Natural killer cell (primary cell): ENCODE measurements around the gene SLC9A5. TPM values are rescaled to one million over a fixed set of nuclear protein-coding genes. Genes with fewer than 3 reads are reported as not detected.
A peak's percentile ranks its signal among the peaks of the same experiment; 100 is the strongest.

Experiments used
- ATAC-seq, 3 donors: fragments of 150-1000 bp in 2 of 3; fragments of 200-7000 bp in 1 of 3; cut with Tn5 transposase; 1 replicate in 1 of 3; 2 replicates in 2 of 3; pipeline ENCODE4 v1.10.0; 2021; ENCODE audit warnings: mild to moderate bottlenecking in 2 of 3, moderate library complexity in 2 of 3
- DNase-seq, 2 donors: peaks; one replicate each; pipeline versions ENCODE4 v3.0.0 to v3.0.0-alpha.2; 2013 to 2021; ENCODE audit warnings: mixed read lengths in 1 of 2
- H3K27ac ChIP-seq: one replicate; pipeline ENCODE4 v1.5.1; 2013; ENCODE audit warnings: mild to moderate bottlenecking, low read length
- H3K27me3 ChIP-seq: one replicate; pipeline ENCODE4 v1.6.1; 2013; ENCODE audit warnings: low read length; ENCODE audit not compliant: control insufficient read depth, insufficient read depth
- H3K36me3 ChIP-seq: one replicate; pipeline ENCODE4 v1.6.1; 2013; ENCODE audit warnings: low read length; ENCODE audit not compliant: control insufficient read depth, insufficient read depth
- H3K4me1 ChIP-seq: one replicate; pipeline ENCODE4 v1.6.1; 2013; ENCODE audit warnings: low read length; ENCODE audit not compliant: control insufficient read depth, insufficient read depth
- H3K4me3 ChIP-seq: one replicate; pipeline ENCODE4 v1.5.1; 2013; ENCODE audit warnings: low read length
- H3K9me3 ChIP-seq: one replicate; pipeline ENCODE4 v1.6.1; 2013; ENCODE audit warnings: low read length; ENCODE audit not compliant: control insufficient read depth, insufficient read depth
- H3K27ac Mint-ChIP-seq, 2 donors: one replicate each; pipeline ENCODE4 v1.8.0; 2022; ENCODE audit warnings: mild to moderate bottlenecking in 2 of 2, mixed read lengths in 2 of 2, moderate library complexity in 1 of 2
- H3K27me3 Mint-ChIP-seq, 2 donors: one replicate each; pipeline ENCODE4 v1.8.0; 2022; ENCODE audit warnings: low read depth in 2 of 2, mixed read lengths in 2 of 2
- H3K36me3 Mint-ChIP-seq: one replicate; pipeline ENCODE4 v1.8.0; 2022; ENCODE audit warnings: mixed read lengths
- H3K4me1 Mint-ChIP-seq, 2 donors: one replicate each; pipeline ENCODE4 v1.8.0; 2022; ENCODE audit warnings: mixed read lengths in 2 of 2
- H3K4me3 Mint-ChIP-seq: one replicate; pipeline ENCODE4 v1.8.0; 2022; ENCODE audit warnings: mild to moderate bottlenecking, moderate library complexity, mixed read lengths
- H3K9me3 Mint-ChIP-seq, 2 donors: one replicate each; pipeline ENCODE4 v1.8.0; 2022; ENCODE audit warnings: mixed read lengths in 2 of 2
- WGBS: methylation state at CpG from one replicate; pipeline ENCODE4 v1.1.7; 2013; ENCODE audit warnings: missing lambda C conversion rate; ENCODE audit not compliant: insufficient coverage; 5-methylcytosine and 5-hydroxymethylcytosine counted together
- intact Hi-C: fragments of 100-400 bp; cut with micrococcal nuclease; formaldehyde crosslinking; loops from one replicate; pipeline ENCODE4 v1.14.2; 2022
- total RNA-seq, 4 donors: library from RNA; stranded (reverse); fragments of 120-200 nt in 1 of 4; gene quantifications; one replicate each; pipeline versions ENCODE4 v1.2.3 to v1.2.4, GENCODE V29; 2013 to 2022
- TF ChIP-seq, protein P1 (sequence below): fragments of 200-600 bp; IDR thresholded peaks from one replicate; pipeline ENCODE4 v1.8.0; 2022; ENCODE audit warnings: antibody characterized with exemption

SLC9A5 gene
- total RNA-seq, 3 donors from 2014 or later (not counting 1 experiment from before 2014, with no cell fraction given) = 1.2 to 2.6 (median 1.6) TPM

DNA sequence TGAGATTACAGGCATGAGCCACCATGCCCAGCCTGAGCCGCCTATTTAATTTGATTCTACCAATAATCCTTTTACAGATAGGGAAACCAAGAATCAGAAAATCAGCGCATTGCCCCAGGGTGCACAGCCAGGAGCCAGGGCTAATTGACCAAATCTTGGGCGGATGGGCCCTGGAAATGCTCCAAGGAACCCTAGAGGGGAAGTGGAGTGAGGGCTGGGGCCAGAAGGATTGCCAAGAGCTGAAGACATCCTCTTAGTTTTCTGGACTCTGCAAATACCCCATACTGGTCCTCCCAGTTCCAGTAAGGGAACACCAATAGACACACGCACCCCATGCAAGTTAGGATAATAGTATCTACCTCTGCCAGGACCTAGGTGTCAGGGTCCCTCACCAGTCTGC, 5.3 kb upstream of the SLC9A5 start:
- TF ChIP-seq, protein P1, sequence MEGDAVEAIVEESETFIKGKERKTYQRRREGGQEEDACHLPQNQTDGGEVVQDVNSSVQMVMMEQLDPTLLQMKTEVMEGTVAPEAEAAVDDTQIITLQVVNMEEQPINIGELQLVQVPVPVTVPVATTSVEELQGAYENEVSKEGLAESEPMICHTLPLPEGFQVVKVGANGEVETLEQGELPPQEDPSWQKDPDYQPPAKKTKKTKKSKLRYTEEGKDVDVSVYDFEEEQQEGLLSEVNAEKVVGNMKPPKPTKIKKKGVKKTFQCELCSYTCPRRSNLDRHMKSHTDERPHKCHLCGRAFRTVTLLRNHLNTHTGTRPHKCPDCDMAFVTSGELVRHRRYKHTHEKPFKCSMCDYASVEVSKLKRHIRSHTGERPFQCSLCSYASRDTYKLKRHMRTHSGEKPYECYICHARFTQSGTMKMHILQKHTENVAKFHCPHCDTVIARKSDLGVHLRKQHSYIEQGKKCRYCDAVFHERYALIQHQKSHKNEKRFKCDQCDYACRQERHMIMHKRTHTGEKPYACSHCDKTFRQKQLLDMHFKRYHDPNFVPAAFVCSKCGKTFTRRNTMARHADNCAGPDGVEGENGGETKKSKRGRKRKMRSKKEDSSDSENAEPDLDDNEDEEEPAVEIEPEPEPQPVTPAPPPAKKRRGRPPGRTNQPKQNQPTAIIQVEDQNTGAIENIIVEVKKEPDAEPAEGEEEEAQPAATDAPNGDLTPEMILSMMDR = no peak
- no peak overlapping the region for H3K4me3 Mint-ChIP-seq

DNA sequence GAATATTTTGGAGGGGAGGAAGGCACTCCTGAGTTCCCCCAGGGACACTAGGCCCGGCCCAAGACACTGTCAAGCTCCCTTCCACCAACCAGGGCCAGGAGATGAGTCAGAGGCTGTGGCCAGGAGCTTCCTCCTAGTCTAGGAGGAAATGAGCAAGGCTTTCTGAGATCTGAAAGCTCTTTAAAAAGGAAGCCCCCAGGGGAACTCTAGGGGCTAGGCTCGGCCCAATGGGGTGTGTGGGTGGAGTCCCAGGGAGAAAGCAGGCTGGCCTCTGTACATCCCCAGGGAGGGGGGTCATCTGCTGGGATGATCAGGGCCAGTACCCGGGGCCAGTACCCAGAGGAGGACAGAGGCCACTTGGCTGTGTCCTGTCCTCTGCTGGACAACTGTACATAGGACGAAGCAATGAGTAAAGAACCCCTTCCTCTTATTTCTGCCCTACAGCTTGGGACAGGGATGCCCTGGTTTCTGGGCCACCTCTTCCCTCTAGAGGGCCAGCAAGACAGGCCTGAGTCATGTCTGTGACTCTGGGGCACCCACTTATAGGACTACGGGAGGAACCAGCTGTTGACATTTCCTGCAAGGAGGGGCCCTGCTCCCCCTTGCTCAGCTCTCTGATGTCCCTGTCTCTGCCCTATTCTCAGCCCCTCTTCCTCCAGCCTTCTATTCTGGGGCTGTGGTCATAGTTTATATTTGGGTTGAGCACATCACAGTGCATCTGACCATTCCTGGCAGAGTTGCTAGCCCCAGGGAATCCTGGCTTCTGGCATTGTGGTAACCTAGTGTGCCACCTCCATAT, 4.2 kb upstream of the SLC9A5 start:
- TF ChIP-seq, protein P1 = no peak
- H3K4me1 ChIP-seq = peaks cover 57% of the 10 kb centered on the region
- H3K36me3 Mint-ChIP-seq = no peaks in the 10 kb centered on the region
- peak; percentile 66 to 89 for DNase-seq
- intact Hi-C loops = no loop called here
- no peaks in the 10 kb centered on the region for H3K9me3 ChIP-seq
- 9% methylated on average over 4 of the region's 5 CpGs for WGBS
- peaks cover 37 to 66% of the 10 kb centered on the region in 2 donors for H3K4me1 Mint-ChIP-seq
- no peaks in the 10 kb centered on the region for H3K9me3 Mint-ChIP-seq
- H3K4me3 ChIP-seq = no peak overlapping the region
- H3K27ac ChIP-seq = peak overlapping the region; percentile 79
- H3K27ac Mint-ChIP-seq = peak overlapping the region; percentile 94 to 98
- peaks cover 6% of the 10 kb centered on the region for H3K27me3 ChIP-seq
- peaks cover 3 to 14% of the 10 kb centered on the region in 2 donors for H3K27me3 Mint-ChIP-seq
- H3K4me3 Mint-ChIP-seq = peak overlapping the region; percentile 96
- peak; percentile 59 to 80 (median 65) for ATAC-seq
- peaks cover 2% of the 10 kb centered on the region for H3K36me3 ChIP-seq

More for the DNA sequence above, 5.3 kb upstream of the SLC9A5 start:
- ATAC-seq = no peak
- Mint-ChIP-seq H3K27ac (peak overlapping the region; percentile 94 to 98), H3K27me3 (peaks cover 0 to 9% of the 10 kb centered on the region in 2 donors), H3K4me1 (peaks cover 39 to 64% of the 10 kb centered on the region in 2 donors), H3K9me3 (no peaks in the 10 kb centered on the region), H3K36me3 (no peaks in the 10 kb centered on the region)
- Histone ChIP-seq H3K27me3 (no peaks in the 10 kb centered on the region), H3K4me3 (no peak overlapping the region), H3K27ac (peak overlapping the region; percentile 79), H3K4me1 (peaks cover 48% of the 10 kb centered on the region), H3K9me3 (no peaks in the 10 kb centered on the region), H3K36me3 (peaks cover 11% of the 10 kb centered on the region)
- intact Hi-C loops = no loop called here
- DNase-seq = no peak
- WGBS = 96% methylated on average over 4 of the region's 4 CpGs

DNA sequence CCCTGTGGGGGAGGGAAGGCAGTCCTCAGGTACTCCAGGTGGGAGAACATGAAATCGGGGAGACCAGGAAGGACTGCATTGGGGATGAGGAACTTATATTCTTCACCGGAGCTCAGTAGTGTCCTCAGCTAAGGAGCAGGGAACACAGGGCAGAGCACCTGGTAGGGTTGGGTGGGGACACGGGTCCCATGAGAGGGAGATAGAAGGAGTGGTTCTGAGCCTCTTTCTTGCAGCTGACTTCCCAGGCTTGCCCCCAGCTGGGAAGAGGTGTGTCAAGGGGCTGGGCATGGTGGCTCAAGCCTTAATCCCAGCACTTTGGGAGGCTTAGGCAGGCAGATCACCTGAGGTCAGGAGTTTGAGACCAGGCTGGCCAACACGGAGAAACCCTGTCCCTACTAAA, 3.6 kb upstream of the SLC9A5 start:
- Mint-ChIP-seq H3K4me3 (peak overlapping the region; percentile 96), H3K4me1 (peaks cover 33 to 64% of the 10 kb centered on the region in 2 donors), H3K27me3 (peaks cover 9 to 20% of the 10 kb centered on the region in 2 donors), H3K9me3 (no peaks in the 10 kb centered on the region), H3K27ac (peak overlapping the region; percentile 94 to 98), H3K36me3 (no peaks in the 10 kb centered on the region)
- TF ChIP-seq, protein P1 = no peak
- WGBS = 40% methylated on average over 4 of the region's 4 CpGs
- Histone ChIP-seq H3K36me3 (no peaks in the 10 kb centered on the region), H3K27me3 (peaks cover 12% of the 10 kb centered on the region), H3K9me3 (no peaks in the 10 kb centered on the region), H3K27ac (peak overlapping the region; percentile 79), H3K4me3 (no peak overlapping the region), H3K4me1 (peaks cover 57% of the 10 kb centered on the region)
- no peak for ATAC-seq
- DNase-seq = no peak
- intact Hi-C loops = no loop called here
